ENCODE data around the gene KLHL29. TPM values are rescaled to one million over a fixed set of nuclear protein-coding genes. Genes with fewer than 3 reads are reported as not detected.

The KLHL29 gene
- total RNA-seq, 1 experiment from 2014 or later = 4.3 TPM

GRCh38 chr2:23441414-23441813 is 56.4 kb downstream of the KLHL29 start:
- DNase-seq (ENCODE audit: extremely low read depth, low read depth) = no peak

- no peak for DNase-seq (ENCODE audit: extremely low read depth, low read depth)
Observed at GRCh38 chr2:23445450-23445868, 60.5 kb downstream of the KLHL29 start.

GRCh38 chr2:23446916-23447315 is 61.9 kb downstream of the KLHL29 start:
- no peak for DNase-seq (ENCODE audit: extremely low read depth, low read depth)

DNA sequence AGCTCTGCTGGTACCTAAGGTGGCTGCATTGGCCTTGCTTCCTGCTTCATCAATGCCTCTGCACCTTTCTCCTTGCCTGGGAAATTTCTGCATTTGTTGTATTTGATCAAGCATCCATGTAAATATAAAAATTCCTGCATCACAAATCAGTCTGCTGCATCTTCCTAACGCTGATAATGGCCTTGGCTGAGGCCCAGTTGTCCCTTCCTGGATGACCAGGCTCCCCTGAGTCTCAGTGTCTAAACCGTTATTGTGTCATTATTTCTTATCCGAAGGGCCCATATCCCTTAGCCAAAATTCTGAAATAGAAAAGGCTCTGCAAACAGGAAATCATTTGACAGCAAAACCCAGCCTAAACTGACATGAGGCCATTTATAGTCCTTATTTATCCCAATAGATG is 62.4 kb downstream of the KLHL29 start:
- DNase-seq (ENCODE audit: extremely low read depth, low read depth) = no peak

- DNase-seq (ENCODE audit: extremely low read depth, low read depth) = no peak
Observed at GRCh38 chr2:23448906-23449305, 63.9 kb downstream of the KLHL29 start.

DNA sequence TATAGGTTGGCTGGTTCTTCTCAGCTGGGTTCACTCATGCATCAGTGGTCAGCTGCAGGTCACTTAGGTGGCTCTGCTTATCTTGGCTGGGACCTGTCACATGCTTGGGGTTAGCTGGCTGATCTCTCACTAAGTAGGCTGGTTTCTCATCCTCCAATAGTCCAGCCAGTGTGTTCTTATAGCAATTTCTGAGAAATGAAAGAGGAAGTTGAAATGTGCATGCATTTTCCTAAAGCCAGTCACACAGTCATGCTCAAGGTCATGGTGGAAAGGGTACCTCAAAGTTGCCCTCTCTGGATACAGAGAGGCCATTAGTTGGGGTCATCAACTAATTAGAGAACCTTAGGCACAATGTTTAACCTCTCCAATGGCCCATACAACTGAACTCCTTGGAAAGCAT is 64.4 kb downstream of the KLHL29 start:
- DNase-seq (ENCODE audit: extremely low read depth, low read depth) = no peak

DNA sequence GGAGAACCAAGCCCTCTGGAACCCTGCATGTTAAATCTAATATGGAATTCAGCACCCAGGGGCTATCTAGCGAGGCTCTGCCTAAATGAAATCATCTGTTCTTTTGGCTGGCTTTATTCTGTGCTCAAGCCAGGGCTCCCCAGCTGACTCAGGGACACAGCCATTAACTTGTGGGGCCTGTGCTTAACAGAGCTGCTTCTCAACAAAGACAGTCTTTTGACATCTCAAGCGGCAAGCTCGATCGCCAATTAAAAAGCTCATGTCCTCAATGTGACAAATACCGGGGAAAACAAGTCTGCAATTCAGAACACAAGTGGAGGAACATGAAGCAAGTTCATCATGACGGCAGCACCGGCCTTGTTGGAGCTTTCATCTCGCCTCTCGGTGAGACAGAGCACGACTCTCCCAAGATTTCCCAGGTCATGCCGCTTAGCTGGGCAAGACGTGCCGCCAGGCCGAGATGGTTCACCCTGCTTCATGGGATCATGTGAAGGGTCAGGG is 64.9 kb downstream of the KLHL29 start:
- no peak for DNase-seq (ENCODE audit: extremely low read depth, low read depth)

GRCh38 chr2:23452372-23452771 is 67.4 kb downstream of the KLHL29 start:
- DNase-seq (ENCODE audit: extremely low read depth, low read depth) = no peak

DNA sequence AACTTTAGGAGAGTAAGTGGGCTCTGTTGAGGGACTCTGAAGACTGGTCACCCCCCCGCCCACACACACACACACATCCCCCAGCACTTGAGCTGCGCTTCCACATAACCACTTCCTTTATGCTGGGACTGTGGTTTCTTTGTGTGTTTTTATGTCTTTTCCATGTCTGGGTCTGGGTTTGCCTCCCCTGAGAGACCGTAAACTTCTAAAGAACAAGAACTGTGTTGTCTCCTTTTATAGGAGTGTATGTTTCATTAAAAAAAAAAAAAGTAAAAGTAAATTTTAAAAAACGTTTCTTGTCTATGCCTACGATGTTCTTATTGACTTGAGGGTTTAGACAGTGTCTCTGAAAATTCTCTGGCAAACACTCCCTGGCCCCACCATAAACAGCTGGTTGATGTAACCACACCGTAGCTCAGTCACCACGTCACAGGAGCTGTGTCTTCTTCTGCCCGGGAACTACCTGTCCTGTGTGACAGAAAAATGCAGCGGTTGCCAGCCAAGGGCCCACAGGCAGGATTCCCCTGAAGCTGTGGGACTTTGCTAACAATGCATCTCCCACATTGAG is 68.0 kb downstream of the KLHL29 start:
- no peak for DNase-seq (ENCODE audit: extremely low read depth, low read depth)

DNA sequence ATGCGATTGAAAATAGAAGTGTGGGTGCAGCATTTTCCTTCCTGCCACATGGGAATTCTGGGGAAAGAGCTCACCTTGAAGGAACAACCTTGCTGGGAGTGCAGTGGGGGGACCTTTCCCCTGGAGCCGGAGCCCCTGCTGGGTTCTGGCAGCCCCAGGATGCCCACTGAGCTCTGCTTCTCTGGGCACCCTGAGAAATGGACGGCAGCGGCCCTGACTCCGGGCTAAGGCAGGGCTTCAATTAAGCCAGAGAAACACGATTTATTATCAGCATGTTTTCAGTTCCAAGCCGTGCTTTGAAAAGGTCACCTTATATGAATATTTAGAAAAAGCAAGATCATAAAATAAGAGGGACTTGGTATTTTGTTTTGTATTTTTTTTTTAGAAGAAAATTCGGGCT is 68.5 kb downstream of the KLHL29 start:
- no peak for DNase-seq (ENCODE audit: extremely low read depth, low read depth)

GRCh38 chr2:23453836-23454460 is 69.0 kb downstream of the KLHL29 start:
- no peak for DNase-seq (ENCODE audit: extremely low read depth, low read depth)

GRCh38 chr2:23454501-23455120 is 69.6 kb downstream of the KLHL29 start:
- no peak for DNase-seq (ENCODE audit: extremely low read depth, low read depth)

- no peak for DNase-seq (ENCODE audit: extremely low read depth, low read depth)
Observed at GRCh38 chr2:23456396-23456795, 71.4 kb downstream of the KLHL29 start.

DNA sequence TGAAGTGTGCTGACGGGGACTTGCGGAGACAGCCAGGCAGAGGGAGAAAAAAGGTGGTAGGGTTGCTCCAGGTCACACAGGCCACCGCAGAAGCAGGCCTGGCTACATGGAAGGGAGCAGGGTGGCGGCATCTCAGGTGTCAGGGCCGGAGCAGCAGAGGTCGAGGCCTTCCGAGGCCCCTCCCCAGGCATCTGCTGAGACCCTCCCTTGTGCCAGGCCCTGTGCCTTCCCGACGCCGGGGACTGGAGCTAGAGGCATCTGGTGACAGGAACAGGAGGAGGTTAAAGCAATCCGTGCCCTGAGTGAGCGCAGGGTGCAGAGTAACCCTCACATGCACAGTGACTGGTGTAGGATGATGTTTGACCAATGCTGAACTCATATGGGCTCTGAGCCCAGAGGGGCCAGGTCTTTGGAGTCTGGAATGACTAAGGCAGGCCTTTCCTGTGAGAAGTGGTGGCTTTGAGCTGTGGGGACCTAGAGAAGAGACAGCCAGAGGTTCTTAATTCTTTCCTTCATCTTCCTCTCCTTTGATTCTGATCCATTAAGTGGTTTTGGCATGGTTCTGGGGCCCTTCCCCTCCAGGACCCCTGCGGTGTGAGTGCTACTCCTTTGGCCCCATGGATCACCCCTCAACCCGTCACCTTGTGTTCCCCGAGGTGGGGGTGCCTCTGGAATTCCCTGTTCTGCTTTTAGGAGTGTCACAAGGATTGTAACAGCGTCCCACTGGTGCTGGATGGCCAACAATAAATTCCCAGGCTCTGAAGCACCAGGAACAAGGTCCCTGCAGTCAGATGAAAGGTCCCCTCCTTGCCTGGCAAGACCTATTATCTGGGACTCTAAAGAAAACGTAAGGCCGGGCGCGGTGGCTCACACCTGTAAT is 72.1 kb downstream of the KLHL29 start:
- DNase-seq (ENCODE audit: extremely low read depth, low read depth) = no peak

DNA sequence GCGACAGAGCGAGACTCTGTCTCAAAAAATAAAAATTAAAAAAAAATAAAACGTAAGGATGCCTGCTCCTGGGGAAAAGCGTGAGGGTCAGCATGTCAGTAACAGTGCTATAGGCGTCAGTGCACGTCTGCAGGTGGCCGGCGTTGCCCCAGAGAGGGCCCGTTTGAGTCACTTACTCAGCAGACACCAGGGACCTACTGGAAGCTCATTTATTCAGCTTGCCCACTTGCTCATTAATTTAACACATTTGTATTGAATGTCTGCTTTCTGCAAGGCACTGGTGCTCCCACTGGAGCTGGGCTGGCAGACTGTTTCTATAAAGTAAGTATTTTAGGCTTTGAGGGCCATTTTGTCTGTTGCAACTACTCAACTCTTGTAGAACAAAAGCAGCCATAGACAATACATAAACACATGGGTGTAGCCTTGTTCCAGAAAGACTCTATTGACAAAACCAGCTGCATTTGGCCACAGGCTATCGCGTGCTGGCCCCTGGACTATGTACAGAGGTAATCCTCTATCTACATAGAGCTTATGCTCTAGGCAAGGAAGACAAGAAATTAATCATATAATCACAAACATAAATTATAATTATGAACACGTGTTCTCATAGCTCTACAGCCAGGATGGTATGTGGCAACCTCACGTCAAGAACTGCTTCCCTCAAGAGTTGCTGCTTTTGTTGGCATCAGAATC is 73.2 kb downstream of the KLHL29 start:
- DNase-seq (ENCODE audit: extremely low read depth, low read depth) = no peak

DNA sequence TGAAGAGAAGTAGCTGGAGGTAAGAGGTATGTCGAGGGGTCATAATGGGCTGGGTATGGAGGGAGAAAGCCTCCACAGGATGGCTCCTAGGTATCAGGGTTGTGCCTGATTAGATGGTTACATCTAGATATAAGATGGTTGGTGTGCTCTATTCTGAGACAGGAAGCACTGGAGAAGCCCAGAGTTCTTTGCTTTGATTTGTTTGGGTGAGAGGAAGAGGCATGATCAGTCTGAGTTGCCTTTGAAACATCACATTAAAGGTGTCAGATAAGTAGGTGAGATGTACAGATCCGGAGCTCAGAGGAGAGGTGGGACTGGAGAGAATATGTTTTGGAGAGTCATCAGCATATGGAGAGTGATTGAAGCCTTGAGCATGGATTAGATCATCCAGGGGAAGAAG is 74.1 kb downstream of the KLHL29 start:
- no peak for DNase-seq (ENCODE audit: extremely low read depth, low read depth)

- DNase-seq (ENCODE audit: extremely low read depth, low read depth) = peak; percentile 5
Observed at GRCh38 chr2:23460228-23460627, 75.2 kb downstream of the KLHL29 start.

- DNase-seq (ENCODE audit: extremely low read depth, low read depth) = no peak
Observed at GRCh38 chr2:23460993-23461392, 76.0 kb downstream of the KLHL29 start.

DNA sequence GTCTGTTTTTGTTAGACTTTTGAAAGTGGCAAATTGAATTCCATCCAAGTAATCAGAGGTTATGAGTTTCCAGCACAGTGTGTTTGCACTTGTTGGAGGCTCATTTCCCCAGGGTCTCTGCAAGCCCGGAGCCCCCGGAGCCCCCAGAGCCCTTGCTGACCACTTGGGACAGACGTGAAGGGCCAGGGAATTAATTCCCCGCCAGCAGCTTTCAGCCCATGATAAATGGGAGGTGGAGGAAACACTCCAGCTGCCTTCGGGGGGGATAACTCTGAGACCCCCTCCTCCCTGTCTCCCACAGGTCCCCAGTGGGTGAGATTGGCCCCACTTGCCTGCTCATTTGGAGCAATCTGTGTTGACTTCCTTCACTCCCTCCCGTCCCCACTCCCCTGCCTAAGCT is 79.2 kb downstream of the KLHL29 start:
- no peak for DNase-seq (ENCODE audit: extremely low read depth, low read depth)

DNA sequence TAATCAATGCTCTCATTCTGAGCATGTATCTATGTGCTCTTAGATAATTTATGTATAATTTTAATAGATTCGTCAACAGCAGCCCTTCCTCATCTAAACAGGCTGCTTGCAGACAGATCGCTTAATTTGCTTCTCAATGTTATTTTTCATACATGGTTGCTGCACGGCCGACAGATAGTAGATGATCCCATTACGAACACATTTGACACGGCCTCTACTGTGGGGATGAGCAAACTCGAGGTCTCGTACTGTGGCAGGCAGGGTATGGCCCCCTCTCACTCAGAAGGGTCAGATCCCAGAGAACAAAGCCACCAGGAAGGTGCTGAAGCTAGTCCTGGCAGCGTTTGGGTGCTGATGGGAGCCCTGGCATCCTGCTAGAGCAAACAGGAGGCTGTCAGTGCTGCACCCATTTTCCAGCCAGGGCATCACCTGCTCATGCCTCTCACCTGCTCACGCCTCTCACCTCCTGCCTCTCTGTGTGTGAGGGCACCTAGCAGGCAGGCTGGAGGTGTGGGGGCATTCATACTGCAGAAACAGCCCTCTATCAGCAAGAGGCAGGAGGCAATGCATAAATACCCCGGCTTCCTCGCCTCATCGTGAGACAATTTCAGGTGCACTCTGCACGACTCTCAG is 80.0 kb downstream of the KLHL29 start:
- DNase-seq (ENCODE audit: extremely low read depth, low read depth) = no peak
